HCT116 (cell line): Measurements from ENCODE around the gene MAML1.

Experiments
- ATF3 ChIP-seq: IDR thresholded peaks from 2 replicates; pipeline ENCODE4 v1.6.1; 2012
- CTCF ChIP-seq, 3 experiments: fragments of 200-600 bp in 1 of 3; sonication (generic) in 1 of 3; IDR thresholded peaks in 2 of 3; conservative IDR thresholded peaks in 1 of 3; 2 replicates each; pipeline ENCODE4 v1.5.1; 2012 to 2017; ENCODE audit warnings: low read depth in 2 of 3, low read length in 2 of 3, antibody characterized with exemption in 1 of 3, borderline replicate concordance in 1 of 3, control low read depth in 1 of 3, mild to moderate bottlenecking in 1 of 3, mixed read lengths in 1 of 3, mixed run types in 1 of 3, moderate library complexity in 1 of 3; ENCODE audit not compliant: insufficient read depth in 1 of 3
- EZH2phosphoT487 ChIP-seq: fragments of 200-600 bp; IDR thresholded peaks from 2 replicates; pipeline ENCODE4 v1.6.1; 2018; ENCODE audit warnings: antibody characterized with exemption, borderline replicate concordance
- POLR2A ChIP-seq: IDR thresholded peaks from 2 replicates; pipeline ENCODE4 v1.7.0; 2011; ENCODE audit warnings: borderline replicate concordance; ENCODE audit not compliant: insufficient read depth, insufficient read length; ENCODE audit errors: extremely low read depth
- POLR2AphosphoS5 ChIP-seq: IDR thresholded peaks from 2 replicates; pipeline ENCODE4 v1.6.1; 2011; ENCODE audit warnings: mild to moderate bottlenecking, low read depth, low read length, moderate library complexity
- RAD21 ChIP-seq: IDR thresholded peaks from 2 replicates; pipeline ENCODE4 v1.6.1; 2012; ENCODE audit warnings: low read depth, mild to moderate bottlenecking
- SIN3A ChIP-seq: IDR thresholded peaks from 2 replicates; pipeline ENCODE4 v1.6.1; 2012; ENCODE audit warnings: low read depth

- TF ChIP-seq SIN3A (no peak), POLR2AphosphoS5 (no peak), ATF3 (no peak), CTCF (IDR thresholded peaks at IDR 0.05 in 2 of 3, conservative IDR thresholded peaks at IDR 0.05 in 1 of 3; ENCODE audit: borderline replicate concordance in 1 of 3, insufficient read depth in 1 of 3, low read depth in 2 of 3, low read length in 2 of 3) (no peak), POLR2A (no peak), EZH2phosphoT487 (no peak), RAD21 (no peak)
Measured at GRCh38 chr5:179765400-179765799, 32.8 kb downstream of the MAML1 start.
